Gastroesophageal sphincter (tissue), 4 donors: ENCODE data around the gene CCNI2. TPM values are rescaled to one million over a fixed set of nuclear protein-coding genes. Genes with fewer than 3 reads are reported as not detected.

Experiments used
- ATAC-seq: fragments of 150-250 bp; one replicate; pipeline ENCODE4 v1.9.1; 2016; ENCODE audit warnings: mild to moderate bottlenecking, moderate library complexity
- H3K27ac ChIP-seq, 4 donors: fragments of 200-600 bp; sonication (generic) in 3 of 4; 1 replicate in 3 of 4; 2 replicates in 1 of 4; pipeline ENCODE4 v1.5.1; 2016 to 2019
- H3K27me3 ChIP-seq: fragments of 200-600 bp; sonication (generic); one replicate; pipeline ENCODE4 v1.5.1; 2019
- H3K36me3 ChIP-seq, 2 donors: fragments of 200-600 bp; sonication (generic); one replicate each; pipeline ENCODE4 v1.5.1; 2019; ENCODE audit warnings: control low read depth in 1 of 2
- H3K4me1 ChIP-seq, 3 donors: fragments of 200-600 bp; sonication (generic); 1 replicate in 2 of 3; 2 replicates in 1 of 3; pipeline ENCODE4 v1.5.1; 2016 to 2019; ENCODE audit warnings: control low read depth in 2 of 3
- H3K4me3 ChIP-seq, 2 donors: fragments of 200-600 bp; sonication (generic); one replicate each; pipeline ENCODE4 v1.5.1; 2019; ENCODE audit warnings: mild to moderate bottlenecking in 1 of 2, moderate library complexity in 1 of 2
- H3K9me3 ChIP-seq, 3 donors: fragments of 200-600 bp; sonication (generic); one replicate each; pipeline ENCODE4 v1.5.1; 2017 to 2019; ENCODE audit warnings: control low read depth in 2 of 3
- EP300 ChIP-seq: sonication (generic); formaldehyde crosslinking; IDR thresholded peaks from one replicate; pipeline ENCODE4 v1.6.1; 2017; ENCODE audit warnings: antibody characterized with exemption, mild to moderate bottlenecking
- POLR2A ChIP-seq, 2 donors: fragments of 450-650 bp; IDR thresholded peaks; one replicate each; pipeline ENCODE4 v1.6.1; 2017; ENCODE audit warnings: antibody characterized with exemption in 2 of 2, mild to moderate bottlenecking in 2 of 2, moderate library complexity in 1 of 2
- POLR2AphosphoS5 ChIP-seq: sonication (generic); formaldehyde crosslinking; IDR thresholded peaks from one replicate; pipeline ENCODE4 v1.6.1; 2017; ENCODE audit warnings: antibody characterized with exemption
- WGBS, 2 donors: methylation state at CpG; one replicate each; pipeline ENCODE4 v1.1.5; 2018; ENCODE audit warnings: low coverage in 1 of 2; 5-methylcytosine and 5-hydroxymethylcytosine counted together
- total RNA-seq, 4 donors: library from RNA; depleted of rRNA; stranded (reverse); fragments of >200 nt; gene quantifications; one replicate each; pipeline ENCODE4 v1.1.0, GENCODE V29; 2016
- TF ChIP-seq, protein P1 (sequence below), 4 experiments: fragments of 200-600 bp in 2 of 4; fragments of 450-650 bp in 2 of 4; sonication (generic) in 1 of 4; IDR thresholded peaks; one replicate each; pipeline ENCODE4 v1.5.1; 2017 to 2019; ENCODE audit warnings: antibody characterized with exemption in 4 of 4, mild to moderate bottlenecking in 2 of 4, moderate library complexity in 2 of 4

Gene CCNI2
- total RNA-seq, 4 donors from 2014 or later, result not detected

DNA sequence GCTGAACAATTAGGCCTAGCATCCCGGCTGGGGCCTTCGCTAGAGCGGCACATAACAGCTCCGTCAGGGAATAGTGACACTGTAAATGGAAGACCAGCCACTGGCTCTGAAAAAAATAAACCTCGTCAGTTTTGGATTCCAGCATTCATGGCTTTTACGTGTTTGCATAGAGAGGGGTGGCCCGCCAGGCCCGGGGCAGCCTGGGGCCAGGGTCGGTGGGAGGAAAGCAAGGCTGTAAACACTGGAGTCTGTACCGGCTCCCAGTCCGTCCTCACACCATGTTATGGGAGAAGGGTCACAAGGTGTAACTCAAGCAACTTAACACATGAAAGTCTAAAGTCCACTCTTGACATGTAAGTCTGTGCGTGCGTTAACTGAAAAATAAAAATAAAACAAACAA lies 11.2 kb downstream of the CCNI2 start:
- 84 to 88% methylated on average over 11 to 13 of the region's 13 CpGs for WGBS, 2 donors
- no peak overlapping the region for H3K4me3 ChIP-seq
- H3K27me3 ChIP-seq, result no peaks in the 10 kb centered on the region
- H3K27ac ChIP-seq, result no peak overlapping the region
- H3K4me1 ChIP-seq, result no peaks in the 10 kb centered on the region
- no peak for ATAC-seq
- no peak for TF ChIP-seq EP300
- TF ChIP-seq, protein P1, sequence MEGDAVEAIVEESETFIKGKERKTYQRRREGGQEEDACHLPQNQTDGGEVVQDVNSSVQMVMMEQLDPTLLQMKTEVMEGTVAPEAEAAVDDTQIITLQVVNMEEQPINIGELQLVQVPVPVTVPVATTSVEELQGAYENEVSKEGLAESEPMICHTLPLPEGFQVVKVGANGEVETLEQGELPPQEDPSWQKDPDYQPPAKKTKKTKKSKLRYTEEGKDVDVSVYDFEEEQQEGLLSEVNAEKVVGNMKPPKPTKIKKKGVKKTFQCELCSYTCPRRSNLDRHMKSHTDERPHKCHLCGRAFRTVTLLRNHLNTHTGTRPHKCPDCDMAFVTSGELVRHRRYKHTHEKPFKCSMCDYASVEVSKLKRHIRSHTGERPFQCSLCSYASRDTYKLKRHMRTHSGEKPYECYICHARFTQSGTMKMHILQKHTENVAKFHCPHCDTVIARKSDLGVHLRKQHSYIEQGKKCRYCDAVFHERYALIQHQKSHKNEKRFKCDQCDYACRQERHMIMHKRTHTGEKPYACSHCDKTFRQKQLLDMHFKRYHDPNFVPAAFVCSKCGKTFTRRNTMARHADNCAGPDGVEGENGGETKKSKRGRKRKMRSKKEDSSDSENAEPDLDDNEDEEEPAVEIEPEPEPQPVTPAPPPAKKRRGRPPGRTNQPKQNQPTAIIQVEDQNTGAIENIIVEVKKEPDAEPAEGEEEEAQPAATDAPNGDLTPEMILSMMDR (IDR thresholded peaks at IDR 0.05), result no peak
- TF ChIP-seq POLR2A (IDR thresholded peaks at IDR 0.05), result no peak
- no peak for TF ChIP-seq POLR2AphosphoS5
- peaks cover 0 to 75% of the 10 kb centered on the region in 2 donors for H3K36me3 ChIP-seq
- no peaks in the 10 kb centered on the region for H3K9me3 ChIP-seq

DNA sequence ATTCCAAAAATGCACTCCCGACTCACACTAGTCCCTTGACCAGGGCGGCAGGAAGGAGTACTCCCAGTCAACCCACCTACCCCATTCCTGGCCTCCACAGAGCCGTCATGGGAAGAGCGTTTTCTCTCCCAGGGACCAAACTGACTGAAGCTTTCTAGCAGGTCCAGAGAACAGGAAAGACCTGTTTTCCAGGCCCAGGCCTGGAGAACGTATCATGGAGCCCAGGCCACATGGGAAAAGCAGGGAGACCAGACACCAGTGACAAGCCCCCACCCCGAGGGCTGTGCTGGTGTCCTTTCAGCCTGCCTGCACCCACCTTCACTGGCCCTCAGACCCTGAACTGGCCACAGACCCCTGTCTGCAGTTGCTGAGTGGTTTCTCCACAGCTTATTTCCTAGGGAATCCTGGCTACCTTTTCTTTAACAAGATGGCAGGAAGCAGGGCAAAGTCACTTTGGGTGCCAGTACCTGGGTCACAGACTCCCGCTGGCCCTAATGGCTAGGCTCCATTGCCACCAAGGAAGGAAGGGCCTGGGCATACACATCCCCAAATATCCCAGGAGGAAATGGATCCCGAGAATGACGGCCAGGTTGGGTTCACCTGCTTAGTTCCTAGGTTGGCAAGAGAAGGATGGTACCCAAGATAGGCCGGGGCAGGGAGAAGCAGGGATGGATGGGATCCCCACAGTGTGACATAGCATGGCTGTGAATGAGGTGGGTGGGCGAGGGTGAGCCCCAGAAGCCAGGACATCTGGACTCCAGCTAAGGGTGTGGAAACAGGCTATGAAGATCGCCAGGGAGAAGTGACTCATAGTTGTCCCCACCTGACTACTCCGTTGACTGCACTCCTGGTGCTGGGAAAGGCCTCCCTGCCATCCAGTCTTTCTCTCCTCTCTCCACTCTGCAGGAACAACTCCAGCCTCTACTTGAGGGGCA lies 12.2 kb downstream of the CCNI2 start:
- WGBS, 2 donors, result 80% methylated on average over 9 of the region's 13 CpGs; no CpG with 5 or more reads in 1 of the 2 donors
- no peak overlapping the region for H3K4me3 ChIP-seq
- H3K27ac ChIP-seq, result no peak overlapping the region
- TF ChIP-seq, protein P1 (IDR thresholded peaks at IDR 0.05), result no peak
- TF ChIP-seq EP300 (no peak), POLR2A (IDR thresholded peaks at IDR 0.05) (no peak), POLR2AphosphoS5 (no peak)
- no peaks in the 10 kb centered on the region for H3K4me1 ChIP-seq
- ATAC-seq, result peak; percentile 46
- H3K36me3 ChIP-seq, result peaks cover 0 to 80% of the 10 kb centered on the region in 2 donors
- H3K27me3 ChIP-seq, result no peaks in the 10 kb centered on the region
- no peaks in the 10 kb centered on the region for H3K9me3 ChIP-seq

DNA sequence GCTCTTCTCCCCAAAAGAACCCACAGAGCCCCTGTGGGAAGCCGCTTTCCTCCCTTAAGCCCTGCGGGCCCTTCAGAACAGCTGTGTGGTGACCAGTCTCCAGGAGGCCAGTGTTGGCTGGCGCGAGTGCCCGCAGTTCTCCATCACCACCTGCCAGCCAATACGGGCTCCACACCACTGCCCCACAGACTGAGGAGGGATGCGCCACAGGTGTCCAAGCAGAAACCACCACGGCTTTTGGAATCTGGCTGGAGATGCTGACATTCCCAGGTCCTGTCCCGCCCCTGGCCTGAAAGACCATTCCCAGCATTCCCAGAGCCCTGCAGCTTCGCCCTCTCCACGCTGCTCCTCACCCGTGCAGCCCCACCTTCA lies 12.8 kb downstream of the CCNI2 start:
- H3K4me1 ChIP-seq, result peaks cover 0 to 5% (median 4%) of the 10 kb centered on the region in 3 donors
- 88 to 90% methylated on average over 2 to 3 of the region's 12 CpGs for WGBS, 2 donors
- no peak overlapping the region for H3K27ac ChIP-seq
- TF ChIP-seq POLR2AphosphoS5 (no peak), EP300 (no peak), POLR2A (IDR thresholded peaks at IDR 0.05) (no peak)
- TF ChIP-seq, protein P1 (IDR thresholded peaks at IDR 0.05), result no peak
- no peak for ATAC-seq
- H3K4me3 ChIP-seq, result no peak overlapping the region
- H3K27me3 ChIP-seq, result no peaks in the 10 kb centered on the region
- H3K36me3 ChIP-seq, result peaks cover 0 to 86% of the 10 kb centered on the region in 2 donors
- H3K9me3 ChIP-seq, result no peaks in the 10 kb centered on the region

DNA sequence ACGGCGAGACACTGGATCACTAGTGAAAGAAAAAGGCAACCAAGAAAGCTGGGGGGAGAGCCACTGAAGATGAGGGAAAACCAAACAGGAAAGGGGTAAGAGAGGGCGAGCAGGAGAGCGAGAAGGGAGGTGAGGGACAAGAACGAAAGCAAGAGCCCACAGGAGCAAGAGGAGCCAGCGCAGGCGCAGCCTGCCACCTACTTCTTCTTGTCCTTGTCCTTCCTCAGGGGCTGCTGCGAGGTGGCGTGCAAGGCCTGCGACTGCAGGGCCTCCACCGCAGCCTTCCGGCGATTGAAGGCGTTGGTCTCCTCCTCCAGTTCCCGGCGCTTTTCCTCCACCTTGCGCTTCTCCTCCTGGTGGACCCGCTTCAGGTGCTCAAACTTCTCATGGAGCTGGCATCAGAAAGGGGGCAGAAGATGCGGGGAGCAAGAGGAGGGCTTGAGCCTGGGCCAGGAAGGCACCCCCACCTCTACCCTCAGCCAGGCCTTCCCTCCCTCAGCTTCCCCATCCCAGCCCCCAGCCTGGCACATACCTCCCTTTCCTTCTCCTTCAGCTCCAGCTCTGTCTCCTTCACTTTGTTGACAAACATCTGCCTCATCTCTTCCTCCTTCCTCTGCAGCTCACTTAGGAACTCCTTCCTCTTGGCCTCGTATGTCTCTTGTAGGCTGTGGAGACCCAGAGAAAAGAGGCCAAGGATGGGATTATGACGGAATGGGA lies 13.5 kb downstream of the CCNI2 start:
- H3K4me3 ChIP-seq, result no peak overlapping the region
- H3K9me3 ChIP-seq, result no peaks in the 10 kb centered on the region
- ATAC-seq, result no peak
- H3K27ac ChIP-seq, result no peak overlapping the region
- TF ChIP-seq POLR2A (IDR thresholded peaks at IDR 0.05), result no peak
- TF ChIP-seq, protein P1 (IDR thresholded peaks at IDR 0.05), result no peak
- TF ChIP-seq POLR2AphosphoS5, result no peak
- peaks cover 0 to 12% (median 4%) of the 10 kb centered on the region in 3 donors for H3K4me1 ChIP-seq
- H3K36me3 ChIP-seq, result peaks cover 0 to 92% of the 10 kb centered on the region in 2 donors
- WGBS, 2 donors, result 95 to 97% methylated on average over 5 to 14 of the region's 21 CpGs
- no peaks in the 10 kb centered on the region for H3K27me3 ChIP-seq
